Cardiac fibroblast (primary cell): ENCODE data around the gene CLEC9A.

ENCODE experiments used
- DNase-seq, 2 donors: peaks; one replicate each; pipeline versions ENCODE4 v3.0.0 to v3.0.0-alpha.2; 2010; ENCODE audit warnings: low read depth in 2 of 2
- H3K4me3 ChIP-seq, 2 donors: replicated peaks in 1 of 2; 1 replicate in 1 of 2; 2 replicates in 1 of 2; pipeline ENCODE4 v1.5.1; 2011; ENCODE audit warnings: low read depth in 2 of 2, low read length in 2 of 2, mild to moderate bottlenecking in 2 of 2, moderate library complexity in 1 of 2
- TF ChIP-seq, protein P1 (sequence below): IDR thresholded peaks from one replicate; pipeline ENCODE4 v1.5.1; 2011; ENCODE audit warnings: low read depth, mild to moderate bottlenecking, low read length, inconsistent platforms

The CLEC9A gene

DNA sequence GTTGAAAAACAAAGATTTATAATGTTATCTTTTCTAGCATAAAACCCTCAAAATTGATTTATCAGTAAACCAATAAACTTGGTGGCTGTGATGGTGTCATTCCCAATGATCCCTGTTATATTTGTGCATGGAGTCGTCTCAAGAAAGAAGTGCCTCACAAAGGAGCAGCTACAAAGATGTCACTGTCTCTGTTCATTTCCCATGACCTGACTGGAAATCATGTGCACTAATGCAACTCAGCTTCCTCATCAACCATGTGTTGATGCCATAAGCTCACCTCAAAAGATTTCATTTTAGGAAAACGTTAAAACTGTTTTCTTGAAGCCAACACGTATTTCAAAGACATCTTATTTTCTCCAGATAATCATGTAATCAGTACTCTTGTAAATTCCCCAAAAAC lies 39.5 kb downstream of the CLEC9A start:
- DNase-seq, result no peak
- TF ChIP-seq, protein P1, sequence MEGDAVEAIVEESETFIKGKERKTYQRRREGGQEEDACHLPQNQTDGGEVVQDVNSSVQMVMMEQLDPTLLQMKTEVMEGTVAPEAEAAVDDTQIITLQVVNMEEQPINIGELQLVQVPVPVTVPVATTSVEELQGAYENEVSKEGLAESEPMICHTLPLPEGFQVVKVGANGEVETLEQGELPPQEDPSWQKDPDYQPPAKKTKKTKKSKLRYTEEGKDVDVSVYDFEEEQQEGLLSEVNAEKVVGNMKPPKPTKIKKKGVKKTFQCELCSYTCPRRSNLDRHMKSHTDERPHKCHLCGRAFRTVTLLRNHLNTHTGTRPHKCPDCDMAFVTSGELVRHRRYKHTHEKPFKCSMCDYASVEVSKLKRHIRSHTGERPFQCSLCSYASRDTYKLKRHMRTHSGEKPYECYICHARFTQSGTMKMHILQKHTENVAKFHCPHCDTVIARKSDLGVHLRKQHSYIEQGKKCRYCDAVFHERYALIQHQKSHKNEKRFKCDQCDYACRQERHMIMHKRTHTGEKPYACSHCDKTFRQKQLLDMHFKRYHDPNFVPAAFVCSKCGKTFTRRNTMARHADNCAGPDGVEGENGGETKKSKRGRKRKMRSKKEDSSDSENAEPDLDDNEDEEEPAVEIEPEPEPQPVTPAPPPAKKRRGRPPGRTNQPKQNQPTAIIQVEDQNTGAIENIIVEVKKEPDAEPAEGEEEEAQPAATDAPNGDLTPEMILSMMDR, result no peak
- H3K4me3 ChIP-seq, result no peak overlapping the region

DNA sequence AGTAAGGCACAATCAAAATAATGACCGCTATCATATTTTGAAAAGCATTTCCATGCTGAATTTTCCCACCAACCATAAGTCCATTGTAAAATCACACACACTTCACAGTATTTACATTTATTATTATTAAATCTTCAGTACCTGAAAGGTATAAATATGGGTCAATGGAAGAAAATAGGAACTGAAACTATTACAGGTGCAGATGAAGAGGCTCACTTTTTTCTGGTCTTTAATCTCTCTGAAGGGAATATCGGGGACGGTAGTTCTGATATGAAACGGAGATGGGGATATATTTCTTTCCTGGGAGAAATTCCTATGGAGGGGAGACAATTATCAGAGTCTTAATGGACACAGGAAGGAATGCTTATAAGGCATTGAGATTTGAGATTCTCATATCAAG lies 39.9 kb downstream of the CLEC9A start:
- TF ChIP-seq, protein P1, result no peak
- no peak overlapping the region for H3K4me3 ChIP-seq
- DNase-seq, result no peak

DNA sequence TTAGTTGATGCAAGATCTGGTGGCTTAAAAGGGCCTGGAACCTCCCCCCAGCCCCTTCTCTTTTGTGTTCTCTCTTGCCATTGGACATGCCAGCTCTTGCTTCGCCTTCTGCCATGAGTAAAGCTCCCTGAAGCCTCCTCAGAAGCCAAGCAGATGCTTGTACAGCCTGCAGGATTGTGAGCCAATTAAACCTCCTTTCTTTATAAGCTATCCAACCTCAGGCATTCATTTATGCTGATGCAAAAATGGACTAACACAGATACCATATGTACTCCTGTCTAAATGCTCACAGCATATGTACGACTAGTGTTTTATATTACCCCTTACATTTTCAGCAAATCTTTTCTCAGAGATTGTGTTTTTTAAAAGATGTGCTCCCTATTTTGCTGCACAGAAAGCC lies 41.6 kb downstream of the CLEC9A start:
- no peak overlapping the region for H3K4me3 ChIP-seq
- TF ChIP-seq, protein P1, result no peak
- DNase-seq, result no peak

DNA sequence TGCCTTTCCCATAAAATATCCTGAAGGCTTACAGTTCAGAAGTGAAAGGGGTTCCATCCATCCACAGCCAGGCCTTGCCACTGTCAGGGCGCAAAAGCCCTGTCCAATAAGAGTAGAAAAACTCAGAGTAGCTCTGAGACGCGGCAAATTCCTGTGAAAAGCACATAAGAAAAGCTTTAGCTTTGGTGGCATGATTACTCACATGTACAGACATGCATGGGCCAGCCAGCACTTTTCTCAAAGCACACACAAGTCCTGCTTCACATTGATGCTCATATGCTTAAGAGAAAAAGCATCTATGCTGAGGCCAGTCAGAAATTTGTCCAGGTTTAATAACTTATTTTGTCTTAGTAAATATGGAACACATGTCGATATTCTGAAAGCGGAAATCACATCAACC lies 42.8 kb downstream of the CLEC9A start:
- no peak overlapping the region for H3K4me3 ChIP-seq
- TF ChIP-seq, protein P1, result no peak
- no peak for DNase-seq

DNA sequence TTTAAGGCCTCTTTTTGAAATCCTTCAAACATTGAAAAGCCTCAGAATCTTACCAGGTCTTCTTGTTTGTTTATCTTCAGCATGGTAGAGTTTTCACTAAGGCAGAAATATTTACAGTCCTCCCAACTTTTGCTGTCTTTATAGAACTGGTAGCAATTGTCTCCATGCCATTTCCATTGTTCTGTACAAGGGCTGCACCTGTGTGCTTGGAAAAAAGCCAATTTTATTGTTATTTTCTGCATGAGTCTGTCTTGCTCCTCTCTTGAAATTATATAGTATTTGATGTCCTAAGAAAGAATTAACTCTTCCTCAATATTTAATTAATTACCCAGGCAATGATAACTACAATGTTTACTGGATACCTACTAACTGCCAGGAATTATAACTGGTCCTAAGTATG lies 45.0 kb downstream of the CLEC9A start:
- DNase-seq, result no peak
- TF ChIP-seq, protein P1, result no peak
- no peak overlapping the region for H3K4me3 ChIP-seq

DNA sequence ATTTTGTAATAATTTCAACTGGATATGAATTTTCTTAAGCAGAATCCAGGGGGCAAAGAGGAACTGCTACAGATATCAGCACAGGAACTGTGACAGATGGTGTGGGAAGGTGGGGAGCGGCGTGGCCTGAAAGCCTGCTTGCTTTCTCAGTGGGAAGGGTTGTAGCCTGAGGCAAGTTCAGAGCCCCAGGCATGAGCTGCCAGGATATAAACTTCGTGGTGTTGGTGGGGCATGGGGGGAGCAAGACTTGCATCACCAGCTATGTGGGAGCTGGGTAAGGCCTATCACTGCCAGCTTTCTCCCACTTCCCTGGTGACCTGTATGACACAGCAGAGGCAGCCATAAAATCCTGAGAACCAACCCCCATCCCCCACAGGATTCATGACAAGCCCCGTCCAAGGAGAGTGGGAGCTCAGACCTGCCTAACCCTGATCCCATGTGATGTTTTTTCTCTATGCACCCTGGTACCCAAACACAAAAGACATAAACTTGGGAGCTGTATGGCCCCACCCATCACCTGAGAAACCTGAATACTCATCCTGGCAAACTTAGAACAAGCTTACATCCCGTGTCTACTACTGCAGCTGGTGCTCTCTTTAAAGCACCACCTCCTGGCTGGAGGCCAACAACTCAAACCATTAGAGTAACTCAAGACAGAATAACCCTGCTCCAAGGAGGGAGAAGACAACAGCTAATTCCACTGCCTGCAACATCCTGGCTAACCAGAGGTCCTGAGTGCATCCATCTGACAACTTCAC lies 51.8 kb downstream of the CLEC9A start:
- TF ChIP-seq, protein P1, result no peak
- no peak for DNase-seq
- H3K4me3 ChIP-seq, result no peak overlapping the region

DNA sequence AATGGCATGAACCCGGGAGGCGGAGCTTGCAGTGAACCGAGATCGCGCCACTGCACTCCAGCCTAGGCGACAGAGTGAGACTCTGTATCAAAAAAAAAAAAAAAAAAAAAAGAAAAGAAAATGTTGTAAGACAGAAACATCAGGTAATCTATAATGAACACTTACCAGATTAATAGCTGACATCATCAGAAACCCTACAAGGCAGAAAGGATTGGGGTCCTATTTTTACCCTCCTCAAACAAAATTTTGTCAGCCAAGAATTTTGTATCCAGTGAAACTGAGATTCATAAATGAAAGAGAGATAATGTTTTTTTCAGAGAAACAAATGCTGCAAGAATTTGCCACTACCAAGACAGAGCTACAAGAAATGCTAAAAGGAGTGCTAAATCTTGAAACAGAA lies 54.3 kb downstream of the CLEC9A start:
- TF ChIP-seq, protein P1, result no peak
- H3K4me3 ChIP-seq, result no peak overlapping the region
- DNase-seq, result no peak
